Measurements from ENCODE around the gene ARHGAP6. TPM values are rescaled to one million over a fixed set of nuclear protein-coding genes. Genes with fewer than 3 reads are reported as not detected.

ARHGAP6 gene
- total and polyA plus RNA-seq, 2 experiments from 2014 or later: 0.26 to 0.59 TPM

GRCh38 chrX:11419102-11419501 is 246.6 kb downstream of the ARHGAP6 start:
- H3K27ac ChIP-seq (ENCODE audit: low read depth): no peak overlapping the region
- H2AFZ ChIP-seq: no peak overlapping the region
- Mint-ChIP-seq H3K9me3 (no peaks in the 10 kb centered on the region), H3K27ac (no peak overlapping the region), H3K36me3 (ENCODE audit: low read depth) (no peaks in the 10 kb centered on the region), H3K27me3 (ENCODE audit: insufficient read depth, low read depth, poor library complexity) (no peaks in the 10 kb centered on the region), H3K4me1 (no peaks in the 10 kb centered on the region), H3K4me3 (no peak overlapping the region)
- ATAC-seq (no peak), DNase-seq (ENCODE audit: low spot score) (no peak)
- H3K79me2 ChIP-seq (replicated peaks; ENCODE audit: insufficient read depth): no peaks in the 10 kb centered on the region
- H4K20me1 ChIP-seq (replicated peaks; ENCODE audit: insufficient read depth): no peaks in the 10 kb centered on the region
- no peaks in the 10 kb centered on the region for H3K36me3 ChIP-seq (ENCODE audit: insufficient read depth)
- H3K9me2 ChIP-seq (ENCODE audit: insufficient read depth): no peaks in the 10 kb centered on the region
- no peak for TF ChIP-seq STAT1 (IDR thresholded peaks at IDR 0.05; ENCODE audit: unreplicated experiment)
- TF ChIP-seq REST (IDR thresholded peaks at IDR 0.05; ENCODE audit: unreplicated experiment): no peak
- TF ChIP-seq EZH2 (IDR thresholded peaks at IDR 0.05; ENCODE audit: low read depth, unreplicated experiment): no peak
- no peak for TF ChIP-seq CREB1 (CRISPR knock-in tag; IDR thresholded peaks at IDR 0.05; ENCODE audit: low read depth)
- TF ChIP-seq JUNB (IDR thresholded peaks at IDR 0.05; ENCODE audit: unreplicated experiment): no peak
- H3K4me1 ChIP-seq (ENCODE audit: insufficient read depth): no peaks in the 10 kb centered on the region
- no peaks in the 10 kb centered on the region for H3K27me3 ChIP-seq (ENCODE audit: insufficient read depth)
- H3K4me3 ChIP-seq: no peak overlapping the region
- no peaks in the 10 kb centered on the region for H3F3A ChIP-seq (replicated peaks; ENCODE audit: low read depth)
- no peak overlapping the region for H3K4me2 ChIP-seq

- Histone ChIP-seq H4K20me1 (replicated peaks; ENCODE audit: insufficient read depth) (no peaks in the 10 kb centered on the region), H3K27me3 (ENCODE audit: insufficient read depth) (no peaks in the 10 kb centered on the region)
Measured at GRCh38 chrX:11416600-11416999, 249.1 kb downstream of the ARHGAP6 start.

More at GRCh38 chrX:11416600-11416999, 249.1 kb downstream of the ARHGAP6 start:
- Histone ChIP-seq H3K36me3 (ENCODE audit: insufficient read depth) (no peaks in the 10 kb centered on the region), H3K4me2 (no peak overlapping the region), H3K9me2 (ENCODE audit: insufficient read depth) (no peaks in the 10 kb centered on the region), H3K4me3 (no peak overlapping the region), H3K4me1 (ENCODE audit: insufficient read depth) (no peaks in the 10 kb centered on the region), H3F3A (replicated peaks; ENCODE audit: low read depth) (no peaks in the 10 kb centered on the region), H3K79me2 (replicated peaks; ENCODE audit: insufficient read depth) (no peaks in the 10 kb centered on the region), H2AFZ (no peak overlapping the region), H3K27ac (ENCODE audit: low read depth) (no peak overlapping the region)
- H3K27ac Mint-ChIP-seq: no peak overlapping the region
- H3K36me3 Mint-ChIP-seq (ENCODE audit: low read depth): no peaks in the 10 kb centered on the region
- DNase-seq (ENCODE audit: low spot score) (no peak), ATAC-seq (no peak)
- H3K9me3 Mint-ChIP-seq: no peaks in the 10 kb centered on the region
- H3K4me1 Mint-ChIP-seq: no peaks in the 10 kb centered on the region
- TF ChIP-seq JUNB (IDR thresholded peaks at IDR 0.05; ENCODE audit: unreplicated experiment) (no peak), EZH2 (IDR thresholded peaks at IDR 0.05; ENCODE audit: low read depth, unreplicated experiment) (no peak), POLR2AphosphoS5 (IDR thresholded peaks at IDR 0.05; ENCODE audit: low read depth) (no peak), EZH2phosphoT487 (IDR thresholded peaks at IDR 0.05; ENCODE audit: unreplicated experiment) (no peak)
- TF ChIP-seq, protein P1, sequence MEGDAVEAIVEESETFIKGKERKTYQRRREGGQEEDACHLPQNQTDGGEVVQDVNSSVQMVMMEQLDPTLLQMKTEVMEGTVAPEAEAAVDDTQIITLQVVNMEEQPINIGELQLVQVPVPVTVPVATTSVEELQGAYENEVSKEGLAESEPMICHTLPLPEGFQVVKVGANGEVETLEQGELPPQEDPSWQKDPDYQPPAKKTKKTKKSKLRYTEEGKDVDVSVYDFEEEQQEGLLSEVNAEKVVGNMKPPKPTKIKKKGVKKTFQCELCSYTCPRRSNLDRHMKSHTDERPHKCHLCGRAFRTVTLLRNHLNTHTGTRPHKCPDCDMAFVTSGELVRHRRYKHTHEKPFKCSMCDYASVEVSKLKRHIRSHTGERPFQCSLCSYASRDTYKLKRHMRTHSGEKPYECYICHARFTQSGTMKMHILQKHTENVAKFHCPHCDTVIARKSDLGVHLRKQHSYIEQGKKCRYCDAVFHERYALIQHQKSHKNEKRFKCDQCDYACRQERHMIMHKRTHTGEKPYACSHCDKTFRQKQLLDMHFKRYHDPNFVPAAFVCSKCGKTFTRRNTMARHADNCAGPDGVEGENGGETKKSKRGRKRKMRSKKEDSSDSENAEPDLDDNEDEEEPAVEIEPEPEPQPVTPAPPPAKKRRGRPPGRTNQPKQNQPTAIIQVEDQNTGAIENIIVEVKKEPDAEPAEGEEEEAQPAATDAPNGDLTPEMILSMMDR (conservative IDR thresholded peaks at IDR 0.05; ENCODE audit: low read depth in 2 of 2): no peak
- TF ChIP-seq, protein P2, sequence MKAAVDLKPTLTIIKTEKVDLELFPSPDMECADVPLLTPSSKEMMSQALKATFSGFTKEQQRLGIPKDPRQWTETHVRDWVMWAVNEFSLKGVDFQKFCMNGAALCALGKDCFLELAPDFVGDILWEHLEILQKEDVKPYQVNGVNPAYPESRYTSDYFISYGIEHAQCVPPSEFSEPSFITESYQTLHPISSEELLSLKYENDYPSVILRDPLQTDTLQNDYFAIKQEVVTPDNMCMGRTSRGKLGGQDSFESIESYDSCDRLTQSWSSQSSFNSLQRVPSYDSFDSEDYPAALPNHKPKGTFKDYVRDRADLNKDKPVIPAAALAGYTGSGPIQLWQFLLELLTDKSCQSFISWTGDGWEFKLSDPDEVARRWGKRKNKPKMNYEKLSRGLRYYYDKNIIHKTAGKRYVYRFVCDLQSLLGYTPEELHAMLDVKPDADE (IDR thresholded peaks at IDR 0.05): no peak
- TF ChIP-seq, protein P3, sequence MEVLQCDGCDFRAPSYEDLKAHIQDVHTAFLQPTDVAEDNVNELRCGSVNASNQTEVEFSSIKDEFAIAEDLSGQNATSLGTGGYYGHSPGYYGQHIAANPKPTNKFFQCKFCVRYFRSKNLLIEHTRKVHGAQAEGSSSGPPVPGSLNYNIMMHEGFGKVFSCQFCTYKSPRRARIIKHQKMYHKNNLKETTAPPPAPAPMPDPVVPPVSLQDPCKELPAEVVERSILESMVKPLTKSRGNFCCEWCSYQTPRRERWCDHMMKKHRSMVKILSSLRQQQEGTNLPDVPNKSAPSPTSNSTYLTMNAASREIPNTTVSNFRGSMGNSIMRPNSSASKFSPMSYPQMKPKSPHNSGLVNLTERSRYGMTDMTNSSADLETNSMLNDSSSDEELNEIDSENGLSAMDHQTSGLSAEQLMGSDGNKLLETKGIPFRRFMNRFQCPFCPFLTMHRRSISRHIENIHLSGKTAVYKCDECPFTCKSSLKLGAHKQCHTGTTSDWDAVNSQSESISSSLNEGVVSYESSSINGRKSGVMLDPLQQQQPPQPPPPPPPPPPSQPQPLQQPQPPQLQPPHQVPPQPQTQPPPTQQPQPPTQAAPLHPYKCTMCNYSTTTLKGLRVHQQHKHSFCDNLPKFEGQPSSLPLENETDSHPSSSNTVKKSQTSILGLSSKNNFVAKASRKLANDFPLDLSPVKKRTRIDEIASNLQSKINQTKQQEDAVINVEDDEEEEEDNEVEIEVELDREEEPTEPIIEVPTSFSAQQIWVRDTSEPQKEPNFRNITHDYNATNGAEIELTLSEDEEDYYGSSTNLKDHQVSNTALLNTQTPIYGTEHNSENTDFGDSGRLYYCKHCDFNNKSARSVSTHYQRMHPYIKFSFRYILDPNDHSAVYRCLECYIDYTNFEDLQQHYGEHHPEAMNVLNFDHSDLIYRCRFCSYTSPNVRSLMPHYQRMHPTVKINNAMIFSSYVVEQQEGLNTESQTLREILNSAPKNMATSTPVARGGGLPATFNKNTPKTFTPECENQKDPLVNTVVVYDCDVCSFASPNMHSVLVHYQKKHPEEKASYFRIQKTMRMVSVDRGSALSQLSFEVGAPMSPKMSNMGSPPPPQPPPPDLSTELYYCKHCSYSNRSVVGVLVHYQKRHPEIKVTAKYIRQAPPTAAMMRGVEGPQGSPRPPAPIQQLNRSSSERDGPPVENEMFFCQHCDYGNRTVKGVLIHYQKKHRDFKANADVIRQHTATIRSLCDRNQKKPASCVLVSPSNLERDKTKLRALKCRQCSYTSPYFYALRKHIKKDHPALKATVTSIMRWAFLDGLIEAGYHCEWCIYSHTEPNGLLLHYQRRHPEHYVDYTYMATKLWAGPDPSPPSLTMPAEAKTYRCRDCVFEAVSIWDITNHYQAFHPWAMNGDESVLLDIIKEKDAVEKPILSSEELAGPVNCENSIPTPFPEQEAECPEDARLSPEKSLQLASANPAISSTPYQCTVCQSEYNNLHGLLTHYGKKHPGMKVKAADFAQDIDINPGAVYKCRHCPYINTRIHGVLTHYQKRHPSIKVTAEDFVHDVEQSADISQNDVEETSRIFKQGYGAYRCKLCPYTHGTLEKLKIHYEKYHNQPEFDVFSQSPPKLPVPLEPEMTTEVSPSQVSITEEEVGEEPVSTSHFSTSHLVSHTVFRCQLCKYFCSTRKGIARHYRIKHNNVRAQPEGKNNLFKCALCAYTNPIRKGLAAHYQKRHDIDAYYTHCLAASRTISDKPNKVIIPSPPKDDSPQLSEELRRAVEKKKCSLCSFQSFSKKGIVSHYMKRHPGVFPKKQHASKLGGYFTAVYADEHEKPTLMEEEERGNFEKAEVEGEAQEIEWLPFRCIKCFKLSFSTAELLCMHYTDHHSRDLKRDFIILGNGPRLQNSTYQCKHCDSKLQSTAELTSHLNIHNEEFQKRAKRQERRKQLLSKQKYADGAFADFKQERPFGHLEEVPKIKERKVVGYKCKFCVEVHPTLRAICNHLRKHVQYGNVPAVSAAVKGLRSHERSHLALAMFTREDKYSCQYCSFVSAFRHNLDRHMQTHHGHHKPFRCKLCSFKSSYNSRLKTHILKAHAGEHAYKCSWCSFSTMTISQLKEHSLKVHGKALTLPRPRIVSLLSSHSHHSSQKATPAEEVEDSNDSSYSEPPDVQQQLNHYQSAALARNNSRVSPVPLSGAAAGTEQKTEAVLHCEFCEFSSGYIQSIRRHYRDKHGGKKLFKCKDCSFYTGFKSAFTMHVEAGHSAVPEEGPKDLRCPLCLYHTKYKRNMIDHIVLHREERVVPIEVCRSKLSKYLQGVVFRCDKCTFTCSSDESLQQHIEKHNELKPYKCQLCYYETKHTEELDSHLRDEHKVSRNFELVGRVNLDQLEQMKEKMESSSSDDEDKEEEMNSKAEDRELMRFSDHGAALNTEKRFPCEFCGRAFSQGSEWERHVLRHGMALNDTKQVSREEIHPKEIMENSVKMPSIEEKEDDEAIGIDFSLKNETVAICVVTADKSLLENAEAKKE (CRISPR knock-in tag; IDR thresholded peaks at IDR 0.05): no peak
- H3K4me3 Mint-ChIP-seq: no peak overlapping the region
- no peaks in the 10 kb centered on the region for H3K27me3 Mint-ChIP-seq (ENCODE audit: insufficient read depth, low read depth, poor library complexity)
